22Rv1 (cell line): ENCODE results near the gene DMRTA2.

Experiments used
- H3K27ac ChIP-seq: fragments of 450-650 bp; 2 replicates; pipeline ENCODE4 v1.5.1; 2017
- CTCF ChIP-seq: fragments of 450-650 bp; IDR thresholded peaks from 2 replicates; pipeline ENCODE4 v1.5.1; 2017; ENCODE audit warnings: mild to moderate bottlenecking
- ZFX ChIP-seq: fragments of 450-650 bp; IDR thresholded peaks from 2 replicates; pipeline ENCODE4 v1.6.1; 2017; ENCODE audit warnings: antibody characterized with exemption, borderline replicate concordance

Gene DMRTA2

GRCh38 chr1:50378770-50379169, 44.5 kb downstream of the DMRTA2 start:
- H3K27ac ChIP-seq = no peak overlapping the region
- TF ChIP-seq ZFX = no peak
- TF ChIP-seq CTCF = no peak

- TF ChIP-seq ZFX = no peak
- TF ChIP-seq CTCF = no peak
- H3K27ac ChIP-seq = no peak overlapping the region
Measured at GRCh38 chr1:50373532-50373931, 49.7 kb downstream of the DMRTA2 start.

- TF ChIP-seq ZFX = no peak
- TF ChIP-seq CTCF = no peak
- H3K27ac ChIP-seq = no peak overlapping the region
Measured at GRCh38 chr1:50371749-50372148, 51.5 kb downstream of the DMRTA2 start.

- no peak overlapping the region for H3K27ac ChIP-seq
- peak; percentile 31 for TF ChIP-seq CTCF
- no peak for TF ChIP-seq ZFX
Measured at GRCh38 chr1:50369830-50370229, 53.4 kb downstream of the DMRTA2 start.

GRCh38 chr1:50369008-50369634, 54.1 kb downstream of the DMRTA2 start:
- no peak overlapping the region for H3K27ac ChIP-seq
- no peak for TF ChIP-seq ZFX
- TF ChIP-seq CTCF = no peak

- H3K27ac ChIP-seq = no peak overlapping the region
- TF ChIP-seq ZFX (no peak), CTCF (peak; percentile 88)
Measured at GRCh38 chr1:50368179-50369007, 54.9 kb downstream of the DMRTA2 start.
